SHP77 (cell line): ENCODE measurements around the gene CRTC1.

ENCODE experiments used
- DNase-seq, 2 experiments: peaks; one replicate each; lab custom pipeline; 2025; lab: John Stamatoyannopoulos, UW

CRTC1 gene

GRCh38 chr19:18745931-18746330, 62.5 kb downstream of the CRTC1 start:
- DNase-seq = no peak

GRCh38 chr19:18746401-18747325, 63.2 kb downstream of the CRTC1 start:
- DNase-seq = no peak

- no peak for DNase-seq
Measured at GRCh38 chr19:18749362-18750231, 66.1 kb downstream of the CRTC1 start.

- DNase-seq = no peak
Measured at GRCh38 chr19:18750295-18750970, 67.0 kb downstream of the CRTC1 start.

GRCh38 chr19:18751571-18751970, 68.1 kb downstream of the CRTC1 start:
- DNase-seq = no peak

DNA sequence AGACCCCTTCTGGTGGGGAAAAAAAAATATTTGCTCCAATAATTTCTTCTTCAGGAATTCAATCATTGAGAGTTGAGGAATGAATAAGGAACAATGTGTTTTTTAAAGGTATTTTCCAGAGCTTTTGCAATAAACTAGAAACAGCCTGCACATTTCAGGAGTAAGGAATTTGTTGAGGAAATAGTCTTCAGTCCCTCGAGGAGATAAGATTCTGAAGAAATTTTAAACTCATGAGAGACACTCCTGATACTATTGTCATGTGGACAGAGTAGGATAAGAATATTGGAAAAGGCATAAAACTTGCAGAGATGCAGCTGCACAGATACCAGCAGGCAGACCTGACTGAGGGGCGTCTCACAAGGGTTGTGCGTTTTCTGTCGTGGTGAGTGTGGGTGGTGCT, 71.0 kb downstream of the CRTC1 start:
- DNase-seq = no peak

DNA sequence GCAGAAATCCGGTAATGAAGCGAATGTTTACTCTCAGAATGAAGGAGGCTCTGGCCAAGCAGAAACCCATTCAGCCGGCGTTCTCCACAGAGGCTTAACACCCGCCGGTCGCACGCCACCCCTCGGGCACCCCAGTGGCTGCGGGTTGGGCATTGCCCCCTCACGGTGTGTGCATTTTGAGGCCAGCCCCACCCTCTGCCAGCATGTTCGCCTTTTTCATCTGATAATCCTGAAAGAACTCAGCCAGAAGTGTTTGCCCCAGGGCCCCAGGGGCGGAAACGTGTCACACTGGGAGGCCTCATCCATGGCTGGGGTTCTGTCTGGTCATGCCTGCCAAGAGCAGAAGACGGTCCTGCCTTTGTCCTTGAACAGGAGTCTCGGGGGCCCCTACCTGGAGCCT, 73.4 kb downstream of the CRTC1 start:
- DNase-seq = no peak

DNA sequence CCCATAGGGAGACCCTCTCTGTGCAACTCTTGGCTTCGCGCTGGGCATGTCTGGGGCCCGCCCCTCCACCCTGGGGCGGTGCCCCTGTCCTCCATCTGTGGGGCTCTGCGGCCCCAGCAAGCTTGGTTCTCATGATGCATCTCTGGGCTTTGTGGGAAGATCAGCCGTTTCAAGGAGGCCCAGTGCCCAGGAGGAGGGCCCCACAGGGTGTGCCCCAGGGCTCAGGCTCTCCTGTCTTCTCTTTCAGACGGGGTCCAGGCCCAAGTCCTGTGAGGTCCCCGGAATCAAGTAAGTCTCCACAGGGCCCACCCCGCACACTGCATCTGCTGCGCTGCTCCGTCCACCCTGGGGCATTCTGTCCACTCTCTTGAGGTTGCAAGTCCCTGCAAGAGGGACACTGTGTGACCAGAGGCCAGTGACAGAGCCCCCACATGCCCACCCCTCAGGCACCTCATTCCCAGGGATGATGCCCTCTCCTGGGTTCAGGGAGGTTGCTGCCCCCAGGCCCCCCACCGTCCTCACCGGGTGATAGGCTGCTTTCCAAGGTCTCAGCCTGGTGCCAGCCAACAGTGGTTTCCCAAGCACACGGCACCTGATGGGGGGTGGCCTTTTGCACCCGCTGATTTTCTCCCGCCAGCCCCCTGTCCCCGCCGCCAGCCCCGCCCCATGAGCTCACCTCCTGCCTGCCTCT, 76.0 kb downstream of the CRTC1 start:
- no peak for DNase-seq

- no peak for DNase-seq
Measured at GRCh38 chr19:18759995-18760426, 76.5 kb downstream of the CRTC1 start.

GRCh38 chr19:18760440-18761383, 77.2 kb downstream of the CRTC1 start:
- no peak for DNase-seq

- DNase-seq = peak in 1 of 2 experiments; percentile 29
Measured at GRCh38 chr19:18761531-18762110, 78.1 kb downstream of the CRTC1 start.

- DNase-seq = peak; percentile 73 to 86
Measured at GRCh38 chr19:18762125-18763023, 78.9 kb downstream of the CRTC1 start.

DNA sequence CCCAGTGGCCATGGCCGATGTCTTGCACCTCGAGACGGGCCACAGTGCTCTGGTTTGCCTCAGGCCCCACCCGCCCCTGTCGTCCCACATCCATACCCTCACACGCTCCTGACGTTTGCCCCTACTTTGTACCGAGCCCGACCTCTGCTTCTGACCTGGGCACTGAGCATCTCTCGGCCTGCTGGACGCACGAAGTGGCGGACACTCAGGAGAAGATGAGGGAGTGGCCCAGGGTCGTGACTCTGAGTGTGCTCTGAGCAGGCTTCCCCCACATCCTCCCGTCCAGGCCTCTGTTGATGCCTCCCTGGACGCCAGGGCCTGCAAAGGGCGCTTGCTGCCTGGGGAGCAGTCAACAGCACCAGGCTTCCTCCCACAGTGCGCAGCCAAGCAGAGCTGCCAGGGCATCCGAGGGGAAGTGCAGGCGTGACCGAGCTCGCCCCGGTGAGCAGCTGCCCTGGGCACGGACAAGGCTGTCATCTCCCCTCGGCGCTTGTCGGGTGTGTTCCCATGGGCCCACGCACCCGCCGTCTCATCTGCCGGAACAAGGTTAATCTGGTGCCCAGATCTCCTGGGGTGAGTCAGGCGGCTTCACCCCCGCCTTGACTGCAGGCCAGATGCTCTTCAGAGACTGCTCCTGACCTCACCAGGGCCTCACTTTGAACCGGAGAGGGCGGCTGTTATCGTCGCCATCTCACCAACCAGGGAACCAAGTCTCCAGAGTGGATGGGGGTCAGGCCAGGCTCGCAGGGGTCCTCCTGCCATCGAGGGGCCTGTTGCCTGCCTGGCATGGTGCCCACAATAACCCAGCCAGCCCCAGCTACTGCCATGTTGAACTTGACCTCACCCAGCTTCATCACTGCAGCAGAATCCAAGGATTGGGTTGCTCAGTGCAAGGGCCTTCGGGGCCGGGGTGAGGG, 80.5 kb downstream of the CRTC1 start:
- peak in 1 of 2 experiments; percentile 58 for DNase-seq

DNA sequence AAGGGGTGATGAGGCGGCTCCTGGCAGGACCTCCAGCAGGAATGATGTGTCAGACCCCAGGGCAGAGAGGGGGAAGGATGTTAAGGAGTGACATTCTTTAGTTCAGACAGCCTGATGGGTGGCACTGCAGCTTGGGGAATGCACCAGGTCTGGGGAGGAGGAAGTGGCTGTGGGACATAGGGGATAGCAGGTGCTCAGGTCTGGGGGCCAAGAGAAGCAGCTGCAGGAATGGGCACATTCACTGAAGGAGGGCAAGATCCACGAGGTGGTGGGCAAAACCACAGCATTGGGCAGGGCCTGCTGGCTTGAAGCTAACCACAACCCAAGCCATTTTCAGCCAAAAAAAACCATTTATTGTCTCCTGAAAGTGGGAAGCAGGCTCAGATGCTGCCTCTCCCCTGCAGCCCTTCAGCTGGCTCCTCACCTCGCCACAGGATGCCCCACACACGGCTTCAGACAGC, 81.1 kb downstream of the CRTC1 start:
- no peak for DNase-seq

DNA sequence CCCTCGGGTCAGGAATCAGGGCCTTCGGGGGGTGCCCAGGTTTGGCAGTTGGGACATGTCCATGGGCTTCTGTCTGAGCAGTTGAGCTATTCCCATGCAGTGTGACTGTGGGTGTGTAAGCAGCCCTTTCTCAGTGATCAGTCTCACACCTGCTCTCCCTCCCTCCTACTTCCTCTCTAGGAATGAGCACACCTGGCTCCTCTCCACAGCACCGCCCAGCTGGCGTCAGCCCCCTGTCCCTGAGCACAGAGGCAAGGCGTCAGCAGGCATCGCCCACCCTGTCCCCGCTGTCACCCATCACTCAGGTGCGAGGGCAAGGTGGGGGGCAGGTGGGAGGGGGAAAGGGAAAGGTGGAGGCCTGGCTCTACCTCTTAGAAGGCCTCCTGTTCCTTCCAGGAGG, 81.7 kb downstream of the CRTC1 start:
- peak in 1 of 2 experiments; percentile 31 for DNase-seq

DNA sequence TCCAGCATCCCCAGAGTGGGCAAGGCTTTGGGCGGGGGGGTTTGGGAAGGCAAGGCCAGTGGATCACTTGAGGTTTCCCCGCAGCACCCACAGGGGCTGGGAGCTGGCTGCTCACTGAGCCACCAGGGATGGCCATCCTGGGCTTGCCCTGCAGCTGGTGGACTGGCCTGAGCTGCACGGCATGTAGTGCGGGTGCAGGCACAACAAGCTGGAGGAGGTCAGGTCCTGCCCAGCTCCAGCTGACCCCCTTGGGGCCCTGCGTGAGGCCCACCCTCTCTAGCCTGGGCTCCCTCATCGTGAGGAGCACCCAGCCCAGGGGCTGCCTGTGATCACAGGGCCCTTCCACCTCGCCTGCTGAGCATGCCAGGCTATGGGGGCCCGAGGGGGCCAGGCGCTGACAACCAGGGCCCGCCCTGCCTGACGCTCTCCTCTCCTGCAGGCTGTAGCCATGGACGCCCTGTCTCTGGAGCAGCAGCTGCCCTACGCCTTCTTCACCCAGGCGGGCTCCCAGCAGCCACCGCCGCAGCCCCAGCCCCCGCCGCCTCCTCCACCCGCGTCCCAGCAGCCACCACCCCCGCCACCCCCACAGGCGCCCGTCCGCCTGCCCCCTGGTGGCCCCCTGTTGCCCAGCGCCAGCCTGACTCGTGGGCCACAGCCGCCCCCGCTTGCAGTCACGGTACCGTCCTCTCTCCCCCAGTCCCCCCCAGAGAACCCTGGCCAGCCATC, 84.7 kb downstream of the CRTC1 start:
- DNase-seq = peak in 1 of 2 experiments; percentile 61
